Measurements from ENCODE around the gene IRGC. TPM values are rescaled to one million over a fixed set of nuclear protein-coding genes. Genes with fewer than 3 reads are reported as not detected.

Gene IRGC
- total RNA-seq, 2 experiments from 2014 or later = not detected

DNA sequence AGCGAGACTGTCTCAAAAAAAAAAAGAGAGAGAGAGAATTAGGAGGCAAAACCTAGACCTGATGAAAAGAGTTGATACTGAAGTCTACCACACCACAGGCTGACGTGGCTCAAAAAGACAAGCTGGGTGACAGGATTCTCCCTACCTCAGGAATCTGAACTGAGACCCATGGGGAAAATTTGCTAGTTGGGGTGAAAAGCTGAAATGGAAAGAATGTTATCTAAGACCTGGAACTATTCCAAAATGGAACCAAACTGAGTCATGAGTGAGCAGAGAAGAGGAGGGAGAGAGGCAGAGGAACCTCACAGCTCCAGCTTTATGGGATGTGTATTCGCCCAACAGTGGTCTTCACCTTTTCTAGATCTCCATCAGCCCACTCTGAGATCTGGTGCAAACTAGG lies 27.2 kb downstream of the IRGC start:
- Mint-ChIP-seq H3K27me3 (no peaks in the 10 kb centered on the region), H3K9me3 (no peaks in the 10 kb centered on the region), H3K4me3 (no peak overlapping the region), H3K4me1 (ENCODE audit: low read depth) (peaks cover 9% of the 10 kb centered on the region), H3K27ac (no peak overlapping the region), H3K36me3 (ENCODE audit: low read depth) (peaks cover 85% of the 10 kb centered on the region)
- H3K36me3 ChIP-seq (ENCODE audit: insufficient read depth, low read length) = peaks cover 89% of the 10 kb centered on the region
- no peaks in the 10 kb centered on the region for H3K9me3 ChIP-seq (ENCODE audit: control insufficient read depth in 1 of 2, insufficient read depth in 1 of 2, low read length in 2 of 2)
- H3K4me1 ChIP-seq (ENCODE audit: insufficient read depth, low read length) = peaks cover 15% of the 10 kb centered on the region
- H3K4me3 ChIP-seq (ENCODE audit: low read length) = no peak overlapping the region
- intact Hi-C loops (cut with DNase I, micrococcal nuclease) = loop anchor here in 1 of 2 experiments (5.0 kb wide), 1 partner anchor 71 kb away; the partner anchor contains the start of gene PLAUR
- H3K27me3 ChIP-seq (ENCODE audit: control insufficient read depth in 1 of 2, insufficient read depth in 2 of 2, low read length in 2 of 2) = no peaks in the 10 kb centered on the region
- ATAC-seq (ENCODE audit: poor library complexity) (no peak), DNase-seq (no peak)
- TF ChIP-seq, protein P1, sequence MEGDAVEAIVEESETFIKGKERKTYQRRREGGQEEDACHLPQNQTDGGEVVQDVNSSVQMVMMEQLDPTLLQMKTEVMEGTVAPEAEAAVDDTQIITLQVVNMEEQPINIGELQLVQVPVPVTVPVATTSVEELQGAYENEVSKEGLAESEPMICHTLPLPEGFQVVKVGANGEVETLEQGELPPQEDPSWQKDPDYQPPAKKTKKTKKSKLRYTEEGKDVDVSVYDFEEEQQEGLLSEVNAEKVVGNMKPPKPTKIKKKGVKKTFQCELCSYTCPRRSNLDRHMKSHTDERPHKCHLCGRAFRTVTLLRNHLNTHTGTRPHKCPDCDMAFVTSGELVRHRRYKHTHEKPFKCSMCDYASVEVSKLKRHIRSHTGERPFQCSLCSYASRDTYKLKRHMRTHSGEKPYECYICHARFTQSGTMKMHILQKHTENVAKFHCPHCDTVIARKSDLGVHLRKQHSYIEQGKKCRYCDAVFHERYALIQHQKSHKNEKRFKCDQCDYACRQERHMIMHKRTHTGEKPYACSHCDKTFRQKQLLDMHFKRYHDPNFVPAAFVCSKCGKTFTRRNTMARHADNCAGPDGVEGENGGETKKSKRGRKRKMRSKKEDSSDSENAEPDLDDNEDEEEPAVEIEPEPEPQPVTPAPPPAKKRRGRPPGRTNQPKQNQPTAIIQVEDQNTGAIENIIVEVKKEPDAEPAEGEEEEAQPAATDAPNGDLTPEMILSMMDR (IDR thresholded peaks at IDR 0.05) = no peak
- H3K27ac ChIP-seq (ENCODE audit: low read depth in 1 of 2, low read length in 2 of 2) = no peak overlapping the region
- ChIA-PET POLR2A (interaction anchor here (0.6 kb wide), 1 partner anchor 42 kb away, joined by 3 read pairs; no protein-coding TSS in a partner anchor), CTCF (interaction anchor here (0.7 to 3.6 kb wide), 3 partner anchors 33 to 66 kb away, joined by 3 to 41 read pairs (median 4); no protein-coding TSS in a partner anchor)

DNA sequence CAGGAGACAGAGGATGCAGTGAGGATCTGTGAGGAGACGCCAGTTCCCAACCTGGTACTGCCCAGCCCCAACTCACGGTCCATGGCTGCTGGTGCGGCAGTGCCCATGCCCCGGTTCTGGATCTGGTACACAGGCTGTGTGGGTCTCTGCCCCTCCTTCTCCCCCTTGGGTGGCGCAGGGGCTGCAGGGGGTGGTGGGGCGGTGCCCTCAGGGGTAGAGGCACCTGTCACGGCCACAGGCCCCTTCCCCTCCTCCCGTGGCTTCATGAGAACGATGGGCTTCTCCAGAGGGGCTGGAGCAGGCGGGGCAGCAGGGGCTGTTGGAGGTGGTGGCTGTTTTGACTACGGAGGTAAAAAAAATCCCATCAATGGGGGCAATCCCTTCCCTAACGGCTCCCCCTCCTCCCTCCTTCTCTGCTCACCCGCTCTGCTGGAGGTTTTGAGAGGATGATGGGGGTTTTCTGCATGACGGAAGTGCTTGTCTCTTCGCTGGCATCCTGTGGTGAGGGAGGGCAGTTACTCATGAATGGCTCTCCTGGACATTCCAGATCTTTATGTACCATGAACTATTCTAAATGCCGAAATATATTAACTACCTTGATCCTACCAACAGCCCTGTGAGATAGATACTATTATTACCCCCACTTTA lies 31.8 kb downstream of the IRGC start:
- Histone ChIP-seq H3K9me3 (ENCODE audit: control insufficient read depth in 1 of 2, insufficient read depth in 1 of 2, low read length in 2 of 2) (no peaks in the 10 kb centered on the region), H3K4me3 (ENCODE audit: low read length) (no peak overlapping the region), H3K27me3 (ENCODE audit: control insufficient read depth in 1 of 2, insufficient read depth in 2 of 2, low read length in 2 of 2) (no peaks in the 10 kb centered on the region), H3K36me3 (ENCODE audit: insufficient read depth, low read length) (peaks cover 82% of the 10 kb centered on the region), H3K27ac (ENCODE audit: low read depth in 1 of 2, low read length in 2 of 2) (no peak overlapping the region), H3K4me1 (ENCODE audit: insufficient read depth, low read length) (peaks cover 17% of the 10 kb centered on the region)
- H3K27ac Mint-ChIP-seq = no peak overlapping the region
- TF ChIP-seq, protein P1 (IDR thresholded peaks at IDR 0.05) = no peak
- ChIA-PET POLR2A (no interaction called here), CTCF (interaction anchor here (3.3 kb wide), 1 partner anchor 37 kb away, joined by 40 read pairs; no protein-coding TSS in a partner anchor)
- no peaks in the 10 kb centered on the region for H3K27me3 Mint-ChIP-seq
- DNase-seq (peak in 3 of 14 experiments; percentile 46 to 66 (median 50)), ATAC-seq (ENCODE audit: poor library complexity) (no peak)
- H3K36me3 Mint-ChIP-seq (ENCODE audit: low read depth) = peaks cover 79% of the 10 kb centered on the region
- H3K4me1 Mint-ChIP-seq (ENCODE audit: low read depth) = peaks cover 26% of the 10 kb centered on the region
- no peaks in the 10 kb centered on the region for H3K9me3 Mint-ChIP-seq
- H3K4me3 Mint-ChIP-seq = no peak overlapping the region
- intact Hi-C loops (cut with DNase I, micrococcal nuclease) = no loop called here

DNA sequence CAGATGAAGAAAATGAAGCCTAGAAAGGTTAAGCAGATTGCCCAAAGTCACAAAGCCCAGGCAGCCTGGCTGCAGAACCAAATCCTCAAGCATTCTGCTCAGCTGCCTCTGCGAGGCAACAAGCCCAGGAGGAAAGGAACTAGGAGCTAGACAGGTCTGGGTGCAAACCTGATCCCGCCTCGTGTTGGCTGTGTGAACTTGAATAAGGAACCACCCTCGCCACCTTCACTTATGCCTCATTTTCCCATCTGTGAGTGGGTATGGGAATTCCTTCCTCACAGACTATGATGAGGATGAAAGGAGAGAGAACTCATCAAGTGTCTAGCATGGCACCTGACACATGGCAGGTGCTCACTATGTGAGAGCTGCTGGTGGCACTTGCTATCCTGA lies 32.3 kb downstream of the IRGC start:
- Histone ChIP-seq H3K27ac (ENCODE audit: low read depth in 1 of 2, low read length in 2 of 2) (no peak overlapping the region), H3K9me3 (ENCODE audit: control insufficient read depth in 1 of 2, insufficient read depth in 1 of 2, low read length in 2 of 2) (no peaks in the 10 kb centered on the region), H3K4me3 (ENCODE audit: low read length) (no peak overlapping the region), H3K27me3 (ENCODE audit: control insufficient read depth in 1 of 2, insufficient read depth in 2 of 2, low read length in 2 of 2) (no peaks in the 10 kb centered on the region), H3K36me3 (ENCODE audit: insufficient read depth, low read length) (peaks cover 77% of the 10 kb centered on the region), H3K4me1 (ENCODE audit: insufficient read depth, low read length) (peaks cover 22% of the 10 kb centered on the region)
- Mint-ChIP-seq H3K4me3 (no peak overlapping the region), H3K27me3 (no peaks in the 10 kb centered on the region), H3K36me3 (ENCODE audit: low read depth) (peaks cover 79% of the 10 kb centered on the region), H3K9me3 (no peaks in the 10 kb centered on the region), H3K4me1 (ENCODE audit: low read depth) (peaks cover 31% of the 10 kb centered on the region), H3K27ac (no peak overlapping the region)
- POLR2A ChIA-PET = no interaction called here
- intact Hi-C loops (cut with DNase I, micrococcal nuclease) = no loop called here
- ATAC-seq (ENCODE audit: poor library complexity) = no peak
- TF ChIP-seq, protein P1 (IDR thresholded peaks at IDR 0.05) = no peak
- DNase-seq = no peak
- CTCF ChIA-PET = no interaction called here
